ENCODE measurements around the gene C6orf47. TPM values are rescaled to one million over a fixed set of nuclear protein-coding genes. Genes with fewer than 3 reads are reported as not detected.

C6orf47 gene
- polyA plus RNA-seq, 3 donors from 2014 or later = 23.6 to 41.6 (median 26.3) TPM

DNA sequence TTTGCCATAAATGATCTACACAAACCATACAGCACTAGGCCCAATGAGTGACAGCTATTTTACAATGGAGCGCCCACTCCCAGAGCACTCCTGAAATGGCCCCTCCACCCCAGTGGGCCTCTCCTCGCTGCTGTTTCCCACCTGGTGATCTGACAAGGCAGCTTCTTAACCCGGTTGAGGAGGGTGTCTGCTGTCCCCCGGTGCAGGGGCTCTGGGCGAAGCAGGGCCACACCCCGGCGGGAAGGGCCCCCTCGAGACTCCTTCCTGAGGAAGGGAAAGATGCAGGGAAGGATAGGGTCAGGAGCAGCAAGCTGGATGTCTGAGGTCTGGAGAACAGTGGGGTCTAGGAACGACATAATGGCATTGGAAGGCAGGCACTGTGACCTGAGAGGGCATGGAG lies 32.3 kb upstream of the C6orf47 start:
- no peak overlapping the region for H3K27ac Mint-ChIP-seq
- H3K27me3 Mint-ChIP-seq (ENCODE audit: low read depth in 3 of 3) = peaks cover 0 to 2% (median 0%) of the 10 kb centered on the region in 3 donors
- H3K4me1 Mint-ChIP-seq = peaks cover 4 to 11% of the 10 kb centered on the region in 2 donors
- no peak for DNase-seq
- H3K4me3 Mint-ChIP-seq = no peak overlapping the region
- H3K9me3 Mint-ChIP-seq = no peaks in the 10 kb centered on the region
- H3K36me3 Mint-ChIP-seq = peaks cover 6 to 32% (median 18%) of the 10 kb centered on the region in 3 donors

DNA sequence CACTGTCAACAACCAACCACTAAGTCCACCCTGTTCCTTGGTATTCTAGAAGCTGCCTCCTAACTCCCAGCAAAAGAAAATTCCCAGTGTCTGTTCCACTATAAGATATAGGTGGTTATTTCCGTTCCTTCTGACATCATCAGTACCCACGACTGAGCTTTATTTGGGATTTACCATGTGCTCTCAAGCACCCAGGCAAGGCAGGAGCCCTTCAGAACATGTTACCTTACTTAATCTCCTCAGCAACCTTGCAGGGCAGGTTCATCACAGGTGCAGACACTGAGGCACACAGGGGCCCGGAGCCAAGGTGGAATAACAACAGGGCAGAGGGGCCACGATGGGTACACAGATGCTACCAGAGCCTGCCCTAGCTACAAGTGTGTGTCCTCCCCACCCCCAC lies 31.8 kb upstream of the C6orf47 start:
- Mint-ChIP-seq H3K27ac (no peak overlapping the region), H3K36me3 (peaks cover 8 to 36% (median 17%) of the 10 kb centered on the region in 3 donors), H3K27me3 (ENCODE audit: low read depth in 3 of 3) (peaks cover 0 to 2% (median 0%) of the 10 kb centered on the region in 3 donors), H3K9me3 (no peaks in the 10 kb centered on the region), H3K4me1 (peaks cover 0 to 6% of the 10 kb centered on the region in 2 donors), H3K4me3 (no peak overlapping the region)
- no peak for DNase-seq

DNA sequence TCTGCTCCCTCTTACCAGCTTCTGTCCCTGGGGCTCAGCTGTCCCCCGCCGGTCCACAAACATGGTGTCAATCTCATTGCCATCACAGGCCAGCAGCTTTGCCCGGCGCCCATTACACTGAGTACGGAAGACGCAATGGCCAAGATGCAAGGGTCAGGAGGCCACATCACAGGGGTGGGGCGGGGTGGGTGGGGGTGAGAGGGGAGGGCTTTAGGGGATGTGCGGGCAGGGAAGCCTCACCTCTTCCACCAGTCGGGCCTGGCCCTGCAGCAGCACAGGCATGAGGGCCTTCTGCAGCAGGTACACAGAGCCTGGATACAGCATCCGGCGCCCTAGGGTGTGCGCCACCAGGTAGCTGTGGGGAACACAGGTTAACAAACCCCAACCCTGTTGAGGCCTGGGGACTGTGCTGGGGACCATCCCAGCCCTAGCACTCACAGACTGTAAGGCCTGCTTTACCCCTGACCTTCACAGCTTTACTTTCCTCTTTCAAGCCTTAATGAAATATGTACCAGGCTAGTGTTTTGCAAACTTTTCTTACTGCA lies 31.1 kb upstream of the C6orf47 start:
- Mint-ChIP-seq H3K27me3 (ENCODE audit: low read depth in 3 of 3) (peaks cover 0 to 2% (median 0%) of the 10 kb centered on the region in 3 donors), H3K9me3 (no peaks in the 10 kb centered on the region), H3K4me1 (no peaks in the 10 kb centered on the region), H3K36me3 (peaks cover 8 to 36% (median 12%) of the 10 kb centered on the region in 3 donors), H3K4me3 (no peak overlapping the region), H3K27ac (peak overlapping the region in 1 of 6 donors; percentile 26)
- DNase-seq = no peak

DNA sequence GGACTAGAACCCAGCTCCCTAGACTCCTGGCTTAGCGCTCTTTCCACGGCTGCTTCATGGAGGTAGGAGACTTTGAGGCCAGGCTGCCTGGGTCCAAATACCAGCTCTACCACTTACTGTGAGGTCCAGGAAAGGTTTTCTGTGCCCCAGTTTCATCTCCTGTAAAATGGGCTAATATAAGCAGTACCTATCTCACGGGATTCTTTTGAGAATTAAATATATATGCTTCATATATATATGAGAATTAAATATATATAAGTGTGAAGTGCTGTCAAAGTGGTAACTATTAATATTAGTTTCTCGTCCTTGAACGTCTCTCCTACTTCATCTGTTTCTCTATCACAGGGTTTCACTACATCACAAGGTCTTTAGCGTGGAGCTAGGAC lies 30.5 kb upstream of the C6orf47 start:
- Mint-ChIP-seq H3K27ac (peak overlapping the region in 1 of 6 donors; percentile 18), H3K4me1 (no peaks in the 10 kb centered on the region), H3K36me3 (peaks cover 13 to 41% (median 16%) of the 10 kb centered on the region in 3 donors), H3K27me3 (ENCODE audit: low read depth in 3 of 3) (peaks cover 0 to 2% (median 2%) of the 10 kb centered on the region in 3 donors), H3K4me3 (no peak overlapping the region), H3K9me3 (no peaks in the 10 kb centered on the region)
- DNase-seq = no peak

DNA sequence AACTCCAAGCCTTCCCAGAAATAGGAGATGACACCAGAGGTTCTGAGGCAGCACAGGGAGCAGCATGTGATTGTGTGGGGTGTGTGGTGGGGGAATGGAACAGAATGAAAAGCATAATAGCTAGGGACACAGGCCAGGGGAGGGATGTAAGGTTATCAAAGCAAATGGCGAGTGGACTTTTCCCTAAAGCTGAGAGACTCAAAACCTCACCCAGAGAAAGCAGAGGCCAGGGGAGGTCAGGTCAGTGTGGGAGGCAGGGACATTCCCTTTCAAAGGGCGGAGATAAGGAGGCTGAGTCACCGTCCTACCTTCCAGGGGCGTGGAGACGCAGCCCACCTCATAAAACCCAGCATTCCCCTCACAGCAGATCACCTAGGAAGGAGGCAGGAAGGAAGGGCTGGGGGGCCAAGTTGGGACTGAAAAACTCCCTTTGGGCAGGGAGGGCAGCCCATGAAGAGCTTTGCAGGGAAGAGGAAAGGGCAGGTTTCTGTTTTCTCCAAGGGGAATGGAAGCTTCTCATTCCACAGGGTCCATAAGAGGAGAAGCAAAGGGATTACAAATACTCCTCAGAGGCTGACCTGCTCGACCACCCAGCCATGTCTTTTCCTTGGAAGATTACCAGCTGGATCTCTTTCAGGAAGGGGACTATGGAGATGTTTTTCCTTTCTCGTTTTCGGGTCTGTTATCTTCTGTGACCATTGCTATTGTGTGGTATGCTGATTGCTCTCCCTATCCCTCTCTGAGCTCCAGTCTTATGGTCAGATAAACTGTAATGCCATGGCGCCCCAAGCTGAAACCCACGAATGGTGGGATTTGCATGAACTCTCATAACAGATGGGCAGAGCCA lies 29.9 kb upstream of the C6orf47 start:
- Mint-ChIP-seq H3K4me3 (no peak overlapping the region), H3K36me3 (peaks cover 14 to 42% (median 16%) of the 10 kb centered on the region in 3 donors), H3K4me1 (no peaks in the 10 kb centered on the region), H3K9me3 (no peaks in the 10 kb centered on the region), H3K27ac (peak overlapping the region in 4 of 6 donors; percentile 18 to 70 (median 34)), H3K27me3 (ENCODE audit: low read depth in 3 of 3) (peaks cover 0 to 3% (median 2%) of the 10 kb centered on the region in 3 donors)
- no peak for DNase-seq

DNA sequence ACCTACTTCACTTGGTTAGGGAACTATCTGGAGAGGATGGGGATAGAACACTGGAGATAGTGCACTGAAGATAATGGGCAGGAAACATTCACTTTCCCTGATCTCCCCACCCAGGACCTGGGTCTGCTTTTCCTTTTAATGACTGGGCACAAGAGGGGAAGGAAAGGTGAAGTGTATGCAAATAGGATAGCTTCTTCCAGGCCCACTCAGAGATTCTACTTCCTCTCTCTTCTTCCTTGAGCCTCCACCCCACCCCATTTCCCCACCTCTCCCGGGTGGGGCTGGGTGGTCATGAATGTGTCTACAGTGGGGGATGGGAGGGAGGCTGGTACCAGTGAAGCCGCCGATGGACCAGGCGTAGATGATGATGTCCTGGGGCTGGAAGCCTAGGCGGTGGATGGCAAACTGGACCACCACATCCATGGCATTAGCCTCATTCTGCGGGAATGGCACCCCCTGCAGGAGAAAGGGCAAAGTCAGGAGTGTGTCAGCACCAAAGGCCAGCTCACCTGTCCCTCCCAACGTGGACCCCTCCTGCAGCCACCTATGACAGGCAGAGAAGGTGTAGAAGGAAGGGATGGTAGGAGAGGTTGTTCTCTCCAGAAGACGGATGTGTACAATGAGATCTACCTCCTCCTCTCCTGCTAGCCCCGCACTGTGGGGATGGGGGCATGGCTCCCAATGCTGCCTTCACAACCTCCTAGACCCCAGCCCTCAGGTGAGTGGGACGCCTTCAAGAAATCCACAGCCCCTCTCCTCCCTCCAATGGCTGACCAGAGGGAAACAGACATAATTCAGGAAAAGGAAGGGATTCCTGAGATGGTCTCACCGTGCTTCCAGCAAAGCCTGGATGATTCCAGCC lies 28.9 kb upstream of the C6orf47 start:
- H3K4me1 Mint-ChIP-seq = no peaks in the 10 kb centered on the region
- DNase-seq = no peak
- H3K36me3 Mint-ChIP-seq = peaks cover 9 to 36% (median 11%) of the 10 kb centered on the region in 3 donors
- H3K27ac Mint-ChIP-seq = peak overlapping the region in 3 of 6 donors; percentile 51 to 70 (median 55)
- H3K27me3 Mint-ChIP-seq (ENCODE audit: low read depth in 3 of 3) = peaks cover 0 to 4% (median 2%) of the 10 kb centered on the region in 3 donors
- no peaks in the 10 kb centered on the region for H3K9me3 Mint-ChIP-seq
- H3K4me3 Mint-ChIP-seq = no peak overlapping the region

DNA sequence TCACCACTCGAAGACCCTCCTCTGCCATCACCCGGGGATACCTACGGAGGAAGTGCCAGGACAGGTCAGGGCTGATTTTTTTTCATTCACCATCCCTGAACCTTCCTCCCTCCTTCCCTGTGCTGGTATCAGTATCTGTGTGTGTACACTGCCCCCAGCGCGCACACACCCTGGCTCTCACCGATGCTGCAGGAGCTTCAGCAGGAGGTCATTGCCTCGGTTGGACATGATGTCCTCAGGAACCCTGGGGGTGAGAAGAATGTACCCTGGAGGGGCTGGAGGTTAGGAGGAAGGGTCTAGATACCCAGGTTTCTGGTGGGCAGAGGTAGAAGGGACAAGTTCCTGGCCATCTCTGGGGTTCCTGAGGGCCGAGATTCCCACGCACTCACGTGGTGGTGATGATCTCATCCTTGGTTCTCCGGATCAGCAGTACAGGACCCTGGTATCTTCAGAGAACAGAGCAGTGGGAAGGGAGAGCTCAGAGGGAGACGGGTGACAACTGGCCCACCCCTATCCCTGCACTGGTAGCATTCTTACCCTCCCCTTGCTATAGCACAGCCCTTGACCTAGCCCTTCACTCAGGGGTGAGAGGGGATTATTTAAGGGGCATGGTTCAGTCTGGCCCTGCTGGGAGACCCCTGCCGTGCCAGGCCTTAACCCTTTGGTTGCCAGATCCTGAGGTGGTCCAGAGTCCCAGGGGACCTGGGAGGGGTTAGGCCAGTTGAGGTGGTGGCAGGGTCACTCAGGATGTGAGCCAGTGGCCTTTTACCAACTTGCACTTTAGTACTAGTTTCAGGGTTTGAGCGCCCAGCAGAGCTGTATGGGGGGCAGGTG lies 27.5 kb upstream of the C6orf47 start:
- Mint-ChIP-seq H3K36me3 (peaks cover 7 to 36% (median 9%) of the 10 kb centered on the region in 3 donors), H3K27me3 (ENCODE audit: low read depth in 3 of 3) (peaks cover 0 to 4% (median 2%) of the 10 kb centered on the region in 3 donors), H3K4me1 (peaks cover 0 to 2% of the 10 kb centered on the region in 2 donors), H3K9me3 (no peaks in the 10 kb centered on the region), H3K27ac (peak overlapping the region in 2 of 6 donors; percentile 43 to 79), H3K4me3 (no peak overlapping the region)
- DNase-seq = no peak

DNA sequence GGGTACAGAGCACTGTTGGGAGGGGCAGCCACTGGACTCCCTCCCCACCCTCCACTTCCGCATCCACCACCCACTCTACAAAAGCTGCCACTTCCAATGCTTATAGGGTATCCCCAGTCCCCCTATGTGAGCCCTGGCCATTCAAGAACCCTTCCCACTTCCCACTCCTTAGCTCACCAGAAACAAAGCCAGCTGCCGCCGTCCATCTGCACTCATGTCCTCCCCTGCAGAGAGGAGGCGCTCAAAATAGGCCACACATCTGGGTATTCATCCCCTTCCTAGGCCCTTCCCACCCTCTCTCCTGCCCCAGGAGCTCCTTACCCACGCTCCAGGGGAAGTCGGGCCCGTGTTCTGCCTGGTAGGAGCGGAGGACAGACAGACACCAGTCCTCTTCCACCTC lies 26.7 kb upstream of the C6orf47 start:
- DNase-seq = no peak
- Mint-ChIP-seq H3K27ac (peak overlapping the region in 1 of 6 donors; percentile 43), H3K27me3 (ENCODE audit: low read depth in 3 of 3) (peaks cover 0 to 4% (median 2%) of the 10 kb centered on the region in 3 donors), H3K36me3 (peaks cover 7 to 34% (median 9%) of the 10 kb centered on the region in 3 donors), H3K4me3 (no peak overlapping the region), H3K4me1 (peaks cover 0 to 2% of the 10 kb centered on the region in 2 donors), H3K9me3 (no peaks in the 10 kb centered on the region)

DNA sequence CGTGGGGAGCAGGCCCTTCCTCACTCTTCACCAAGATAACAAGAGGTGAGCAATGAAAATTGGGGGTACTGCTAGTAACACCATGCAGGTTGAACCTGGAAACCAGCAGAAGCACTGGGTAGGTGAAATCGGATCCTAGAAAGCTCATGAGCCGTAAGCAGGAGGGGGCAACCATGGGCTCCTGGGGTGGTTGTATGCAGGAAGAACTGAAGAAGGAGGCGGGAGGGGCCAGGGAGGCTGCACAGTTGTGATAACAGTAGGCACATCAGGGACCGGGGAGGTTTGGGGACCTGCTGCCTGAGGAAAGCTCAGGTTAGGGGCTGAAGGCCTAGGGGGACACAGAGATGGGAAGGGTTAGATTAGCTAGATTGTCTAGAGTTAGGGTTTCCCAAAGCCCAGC lies 25.9 kb upstream of the C6orf47 start:
- Mint-ChIP-seq H3K27me3 (ENCODE audit: low read depth in 3 of 3) (peaks cover 0 to 4% (median 2%) of the 10 kb centered on the region in 3 donors), H3K4me3 (no peak overlapping the region)
- no peak for DNase-seq

DNA sequence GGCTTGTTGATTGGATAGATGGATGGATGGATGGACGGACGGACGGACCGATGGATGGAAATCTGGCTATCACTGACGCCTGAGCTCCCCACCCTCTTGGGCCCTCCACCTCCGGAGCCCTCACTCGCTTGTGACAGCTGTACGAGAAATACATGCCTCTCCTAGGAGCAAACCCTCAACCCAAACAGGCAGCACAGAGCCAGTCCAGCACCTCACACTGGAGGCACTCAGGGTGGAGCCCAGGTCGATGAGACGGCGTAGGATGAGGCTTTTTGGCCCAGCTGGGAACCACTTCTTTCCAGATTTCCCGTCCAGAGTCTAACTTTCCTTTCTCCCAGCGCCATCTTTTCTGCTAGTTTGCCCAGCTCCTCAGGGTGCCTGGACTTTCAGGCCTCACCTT lies 23.0 kb upstream of the C6orf47 start:
- Mint-ChIP-seq H3K4me1 (peaks cover 21 to 26% of the 10 kb centered on the region in 2 donors), H3K27me3 (ENCODE audit: low read depth in 3 of 3) (peaks cover 0 to 4% (median 4%) of the 10 kb centered on the region in 3 donors), H3K36me3 (peaks cover 4 to 17% (median 9%) of the 10 kb centered on the region in 3 donors), H3K9me3 (no peaks in the 10 kb centered on the region), H3K27ac (peak overlapping the region in 1 of 6 donors; percentile 69), H3K4me3 (no peak overlapping the region)
- no peak for DNase-seq

More for the DNA sequence above, 25.9 kb upstream of the C6orf47 start:
- Mint-ChIP-seq H3K9me3 (no peaks in the 10 kb centered on the region), H3K27ac (peak overlapping the region in 5 of 6 donors; percentile 21 to 92 (median 45)), H3K4me1 (peaks cover 3 to 5% of the 10 kb centered on the region in 2 donors), H3K36me3 (peaks cover 7 to 32% (median 9%) of the 10 kb centered on the region in 3 donors)

DNA sequence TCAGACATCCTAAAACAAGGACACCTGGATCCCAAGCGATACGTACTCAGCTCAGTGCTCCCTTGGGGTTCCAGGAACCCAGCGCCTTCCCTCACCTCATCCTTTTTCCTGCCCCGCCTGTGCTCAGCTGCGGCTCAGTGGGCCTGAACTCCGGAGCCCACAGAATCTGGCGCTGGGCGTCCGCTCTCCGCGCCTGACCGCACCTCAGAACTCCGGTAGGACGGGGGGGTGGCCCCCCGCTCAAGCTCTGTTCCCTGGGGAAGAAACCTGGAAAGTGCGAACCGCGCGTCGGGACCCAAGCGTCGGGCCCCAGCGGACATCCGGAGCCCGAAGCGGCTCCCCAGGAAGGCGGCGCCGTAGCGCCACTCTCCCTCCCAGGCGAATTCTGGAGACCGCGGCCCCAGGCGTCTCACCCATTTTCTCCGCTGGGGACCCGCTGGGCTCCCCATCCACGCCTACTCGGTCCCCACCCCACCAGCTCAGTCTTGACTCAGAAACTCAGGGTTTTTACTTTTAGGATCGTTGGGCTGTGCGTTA lies 20.6 kb upstream of the C6orf47 start:
- peaks cover 22 to 26% of the 10 kb centered on the region in 2 donors for H3K4me1 Mint-ChIP-seq
- peaks cover 0 to 8% (median 5%) of the 10 kb centered on the region in 3 donors for H3K27me3 Mint-ChIP-seq (ENCODE audit: low read depth in 3 of 3)
- H3K36me3 Mint-ChIP-seq = peaks cover 2 to 9% (median 2%) of the 10 kb centered on the region in 3 donors
- peak; percentile 30 to 33 (median 30) for DNase-seq
- H3K4me3 Mint-ChIP-seq = peak overlapping the region; percentile 83 to 99 (median 89)
- no peaks in the 10 kb centered on the region for H3K9me3 Mint-ChIP-seq
- peak overlapping the region in 5 of 6 donors; percentile 45 to 97 (median 81) for H3K27ac Mint-ChIP-seq

All from immature natural killer cell (primary cell).